ENCODE results near the gene CARD18.

- TF ChIP-seq POLR2A (IDR thresholded peaks at IDR 0.05) (no peak), CTCF (IDR thresholded peaks at IDR 0.05) (no peak)
These were observed 39.4 kb downstream of the CARD18 start for GRCh38 chr11:105100206-105100605.
